A172 (cell line): ENCODE results near the gene PKD2L2. TPM values are rescaled to one million over a fixed set of nuclear protein-coding genes. Genes with fewer than 3 reads are reported as not detected.
"Not testable (repeated sequence)": the region's sequence is repeated elsewhere in the genome, so short reads cannot be mapped to it uniquely, and the experiment has no call there.

ENCODE experiments used
- DNase-seq: peaks from one replicate; pipeline ENCODE4 v3.0.0-alpha.2; 2015; ENCODE audit warnings: low spot score
- total RNA-seq: library from RNA; depleted of rRNA; stranded (reverse); fragments of >200 nt; shearing (Covaris generic); gene quantifications from 2 replicates; pipeline ENCODE4 v1.2.3, GENCODE V29; 2014; rRNA removed

PKD2L2 gene
- total RNA-seq, 1 experiment from 2014 or later, result not detected

- DNase-seq, result no peak
These were observed 68.7 kb downstream of the PKD2L2 start for GRCh38 chr5:137957948-137958347.

GRCh38 chr5:137959488-137959887 is 70.2 kb downstream of the PKD2L2 start:
- DNase-seq, result no peak

GRCh38 chr5:137960141-137960540 is 70.9 kb downstream of the PKD2L2 start:
- no peak for DNase-seq

DNA sequence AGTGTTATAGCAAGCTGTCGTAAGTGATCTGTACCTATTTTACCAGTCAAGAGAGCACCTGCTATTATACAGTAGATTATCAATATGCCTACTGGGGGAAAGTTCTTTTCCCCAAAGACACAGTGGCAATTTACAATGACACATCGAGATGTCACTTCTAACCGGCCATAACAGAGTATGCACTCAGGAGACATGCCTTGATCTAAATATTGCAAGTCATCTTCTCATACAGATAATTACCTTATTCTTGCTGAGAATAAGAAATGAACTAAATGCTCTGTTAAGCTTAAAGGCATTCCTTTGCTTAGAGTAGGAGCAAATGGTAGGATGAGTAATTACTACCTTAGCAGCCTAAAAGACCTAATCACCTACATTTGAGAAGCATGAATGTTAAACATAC is 71.6 kb downstream of the PKD2L2 start:
- DNase-seq, result no peak

- not testable (repeated sequence) for DNase-seq
These were observed 81.1 kb downstream of the PKD2L2 start for GRCh38 chr5:137970384-137970783.

- no peak for DNase-seq
These were observed 86.0 kb downstream of the PKD2L2 start for GRCh38 chr5:137975208-137975607.

GRCh38 chr5:137989419-137989818 is 100.2 kb downstream of the PKD2L2 start:
- DNase-seq, result no peak

Other genes with a start within 250 kb of the PKD2L2 start
- gene KLHL3, start 153.4 kb upstream of the PKD2L2 start, total RNA-seq, result 0.43 and 1.3 TPM in 2 replicates
- gene HNRNPA0, start 135.1 kb upstream of the PKD2L2 start, total RNA-seq, result 10.2 and 13.5 TPM in 2 replicates
- gene MYOT, start 21.6 kb upstream of the PKD2L2 start, total RNA-seq, result not detected in 2 replicates
- gene FAM13B, start 143.6 kb downstream of the PKD2L2 start, total RNA-seq, result 13.9 and 21.5 TPM in 2 replicates
- gene WNT8A, start 194.6 kb downstream of the PKD2L2 start, total RNA-seq, result not detected in 2 replicates
- 1.8 and 2.6 TPM in 2 replicates for gene NME5, start 250.0 kb downstream of the PKD2L2 start, total RNA-seq